Fibroblast of lung (primary cell): ENCODE measurements around the gene C11orf24. TPM values are rescaled to one million over a fixed set of nuclear protein-coding genes. Genes with fewer than 3 reads are reported as not detected.
"Not testable (repeated sequence)": the region's sequence is repeated elsewhere in the genome, so short reads cannot be mapped to it uniquely, and the experiment has no call there.

ENCODE experiments used
- DNase-seq, 2 donors: peaks; one replicate each; pipeline versions ENCODE4 v3.0.0 to v3.0.0-alpha.2; 2010; ENCODE audit warnings: low read depth in 2 of 2
- H2AFZ ChIP-seq: 2 replicates; pipeline ENCODE4 v1.5.1; 2012; ENCODE audit warnings: low read length, control low read depth, inconsistent platforms
- H3K27ac ChIP-seq: 2 replicates; pipeline ENCODE4 v1.5.1; 2011; ENCODE audit warnings: low read length, control low read depth; ENCODE audit not compliant: insufficient read depth
- H3K27me3 ChIP-seq: 2 replicates; pipeline ENCODE4 v1.5.1; 2011; ENCODE audit warnings: mild to moderate bottlenecking, low read length; ENCODE audit not compliant: control insufficient read depth, insufficient read depth
- H3K36me3 ChIP-seq: 2 replicates; pipeline ENCODE4 v1.5.1; 2011; ENCODE audit warnings: low read length; ENCODE audit not compliant: control insufficient read depth, insufficient read depth
- H3K4me1 ChIP-seq: 2 replicates; pipeline ENCODE4 v1.5.1; 2011; ENCODE audit warnings: low read length; ENCODE audit not compliant: control insufficient read depth, insufficient read depth; ENCODE audit errors: extremely low read depth
- H3K4me2 ChIP-seq: 2 replicates; pipeline ENCODE4 v1.5.1; 2011; ENCODE audit warnings: low read length, control low read depth; ENCODE audit not compliant: insufficient read depth; ENCODE audit errors: extremely low read depth
- H3K4me3 ChIP-seq, 4 experiments: fragments of 200-600 bp in 1 of 4; sonication (generic) in 1 of 4; replicated peaks in 1 of 4; 2 replicates each; pipeline ENCODE4 v1.5.1; 2011 to 2016; ENCODE audit warnings: low read length in 4 of 4, low read depth in 3 of 4, mild to moderate bottlenecking in 3 of 4, control low read depth in 2 of 4, inconsistent platforms in 1 of 4, mixed read lengths in 1 of 4; ENCODE audit not compliant: insufficient read depth in 1 of 4; ENCODE audit errors: control extremely low read depth in 1 of 4
- H3K79me2 ChIP-seq: 2 replicates; pipeline ENCODE4 v1.5.1; 2012; ENCODE audit warnings: mild to moderate bottlenecking, low read length, inconsistent platforms; ENCODE audit not compliant: control insufficient read depth, insufficient read depth
- H3K9ac ChIP-seq: 2 replicates; pipeline ENCODE4 v1.5.1; 2011; ENCODE audit warnings: mild to moderate bottlenecking, low read length, control low read depth; ENCODE audit not compliant: insufficient read depth
- H3K9me3 ChIP-seq: 2 replicates; pipeline ENCODE4 v1.5.1; 2012; ENCODE audit warnings: low read depth, low read length; ENCODE audit not compliant: control insufficient read depth, insufficient read depth
- H4K20me1 ChIP-seq: 2 replicates; pipeline ENCODE4 v1.5.1; 2011; ENCODE audit warnings: low read length; ENCODE audit not compliant: control insufficient read depth, insufficient read depth; ENCODE audit errors: extremely low read depth
- CTCF ChIP-seq, 2 donors: IDR thresholded peaks in 1 of 2; conservative IDR thresholded peaks in 1 of 2; 1 replicate in 1 of 2; 2 replicates in 1 of 2; pipeline ENCODE4 v1.5.1; 2011 to 2012; ENCODE audit warnings: low read length in 2 of 2, control low read depth in 1 of 2, inconsistent platforms in 1 of 2, low read depth in 1 of 2, mild to moderate bottlenecking in 1 of 2
- EZH2 ChIP-seq: IDR thresholded peaks from 2 replicates; pipeline ENCODE4 v1.5.1; 2012; ENCODE audit warnings: low read length, control low read depth, mild to moderate bottlenecking; ENCODE audit errors: missing control alignments
- polyA plus RNA-seq, 2 donors: library from polyadenylated mRNA; depleted of rRNA in 1 of 2; stranded (reverse) in 1 of 2; unstranded in 1 of 2; fragments of >200 nt; gene quantifications; 2 replicates each; pipeline ENCODE4 v1.2.1, GENCODE V29; 2011 to 2012; ENCODE audit warnings: missing spikeins in 1 of 2
- total RNA-seq: library from RNA; depleted of rRNA; stranded (reverse); fragments of >200 nt; gene quantifications from 2 replicates; pipeline ENCODE4 v1.2.1, GENCODE V29; 2014

C11orf24 gene
- total and polyA plus RNA-seq, 2 donors (not counting 1 experiment from before 2014, with no cell fraction given), result 25.4 to 45.6 TPM

- Histone ChIP-seq H4K20me1 (no peaks in the 10 kb centered on the region), H3K4me1 (no peaks in the 10 kb centered on the region), H3K36me3 (no peaks in the 10 kb centered on the region), H3K27me3 (no peaks in the 10 kb centered on the region), H3K9me3 (no peaks in the 10 kb centered on the region), H3K4me2 (no peak overlapping the region), H3K79me2 (no peaks in the 10 kb centered on the region), H3K27ac (no peak overlapping the region), H2AFZ (no peak overlapping the region), H3K9ac (no peak overlapping the region), H3K4me3 (no peak overlapping the region)
- TF ChIP-seq EZH2, result no peak
- no peak for TF ChIP-seq CTCF (conservative IDR thresholded peaks at IDR 0.05 in 1 of 2, IDR thresholded peaks at IDR 0.05 in 1 of 2; ENCODE audit: low read depth in 1 of 2, low read length in 2 of 2)
- no peak for DNase-seq
Observed at GRCh38 chr11:68287419-68287818, 15.6 kb upstream of the C11orf24 start.

- not testable (repeated sequence) for H3K4me3 ChIP-seq, H3K27me3 ChIP-seq, H4K20me1 ChIP-seq, H3K27ac ChIP-seq, H3K9me3 ChIP-seq, H3K9ac ChIP-seq, H2AFZ ChIP-seq, H3K36me3 ChIP-seq, H3K79me2 ChIP-seq, H3K4me2 ChIP-seq, H3K4me1 ChIP-seq, DNase-seq
Observed at GRCh38 chr11:68284588-68284987, 12.8 kb upstream of the C11orf24 start.

- Histone ChIP-seq H2AFZ (no peak overlapping the region), H3K9me3 (no peaks in the 10 kb centered on the region), H3K79me2 (no peaks in the 10 kb centered on the region), H3K27me3 (no peaks in the 10 kb centered on the region), H3K4me1 (no peaks in the 10 kb centered on the region), H3K9ac (no peak overlapping the region), H4K20me1 (no peaks in the 10 kb centered on the region), H3K4me2 (no peak overlapping the region), H3K4me3 (no peak overlapping the region), H3K36me3 (no peaks in the 10 kb centered on the region), H3K27ac (no peak overlapping the region)
- TF ChIP-seq EZH2, result no peak
- TF ChIP-seq CTCF (conservative IDR thresholded peaks at IDR 0.05 in 1 of 2, IDR thresholded peaks at IDR 0.05 in 1 of 2; ENCODE audit: low read depth in 1 of 2, low read length in 2 of 2), result no peak
- DNase-seq, result no peak
Observed at GRCh38 chr11:68282861-68283230, 11.1 kb upstream of the C11orf24 start.
